ENCODE data around the gene ATP11A. TPM values are rescaled to one million over a fixed set of nuclear protein-coding genes. Genes with fewer than 3 reads are reported as not detected.

Gene ATP11A
- total RNA-seq, 1 experiment from 2014 or later = 232 TPM

GRCh38 chr13:112764864-112765561, 75.2 kb downstream of the ATP11A start:
- TF ChIP-seq CTCF (IDR thresholded peaks at IDR 0.05; ENCODE audit: insufficient read depth in 1 of 2, low read depth in 1 of 2, low read length in 1 of 2, severe bottlenecking in 1 of 2, unreplicated experiment in 1 of 2) = no peak
- no peaks in the 10 kb centered on the region for H3K27me3 ChIP-seq (replicated peaks; ENCODE audit: control insufficient read depth, insufficient read depth, low read length)
- Mint-ChIP-seq H3K36me3 (ENCODE audit: insufficient read depth, unreplicated experiment) (peaks cover 64% of the 10 kb centered on the region), H3K4me3 (ENCODE audit: unreplicated experiment) (no peak overlapping the region), H3K4me1 (ENCODE audit: low read depth, unreplicated experiment) (peaks cover 5% of the 10 kb centered on the region), H3K27ac (ENCODE audit: unreplicated experiment) (no peak overlapping the region), H3K27me3 (ENCODE audit: insufficient read depth, unreplicated experiment) (no peaks in the 10 kb centered on the region), H3K9me3 (ENCODE audit: unreplicated experiment) (no peaks in the 10 kb centered on the region)
- no peaks in the 10 kb centered on the region for H3K36me3 ChIP-seq (ENCODE audit: control insufficient read depth, insufficient read depth, low read length)
- no peaks in the 10 kb centered on the region for H3K9me3 ChIP-seq
- CTCF ChIA-PET = no interaction called here
- BruUV-seq (replicated peaks) = no TSS peak
- POLR2A ChIA-PET = no interaction called here
- intact Hi-C loops (cut with micrococcal nuclease; ENCODE audit: unreplicated experiment) = no loop called here
- DNase-seq = no peak
- H3K4me1 ChIP-seq = peaks cover 10% of the 10 kb centered on the region
- H3K4me3 ChIP-seq (ENCODE audit: low read depth, low read length) = no peak overlapping the region

GRCh38 chr13:112765731-112766130, 75.9 kb downstream of the ATP11A start:
- Mint-ChIP-seq H3K9me3 (ENCODE audit: unreplicated experiment) (no peaks in the 10 kb centered on the region), H3K4me3 (ENCODE audit: unreplicated experiment) (no peak overlapping the region), H3K27me3 (ENCODE audit: insufficient read depth, unreplicated experiment) (no peaks in the 10 kb centered on the region), H3K36me3 (ENCODE audit: insufficient read depth, unreplicated experiment) (peaks cover 69% of the 10 kb centered on the region), H3K27ac (ENCODE audit: unreplicated experiment) (no peak overlapping the region), H3K4me1 (ENCODE audit: low read depth, unreplicated experiment) (peaks cover 5% of the 10 kb centered on the region)
- POLR2A ChIA-PET = no interaction called here
- Histone ChIP-seq H3K36me3 (ENCODE audit: control insufficient read depth, insufficient read depth, low read length) (no peaks in the 10 kb centered on the region), H3K4me3 (ENCODE audit: low read depth, low read length) (no peak overlapping the region), H3K27me3 (replicated peaks; ENCODE audit: control insufficient read depth, insufficient read depth, low read length) (no peaks in the 10 kb centered on the region), H3K4me1 (peaks cover 3% of the 10 kb centered on the region), H3K9me3 (no peaks in the 10 kb centered on the region)
- CTCF ChIA-PET = no interaction called here
- intact Hi-C loops (cut with micrococcal nuclease; ENCODE audit: unreplicated experiment) = no loop called here
- TF ChIP-seq CTCF (IDR thresholded peaks at IDR 0.05; ENCODE audit: insufficient read depth in 1 of 2, low read depth in 1 of 2, low read length in 1 of 2, severe bottlenecking in 1 of 2, unreplicated experiment in 1 of 2) = no peak
- no TSS peak for BruUV-seq (replicated peaks)
- DNase-seq = no peak

GRCh38 chr13:112766336-112766735, 76.5 kb downstream of the ATP11A start:
- Mint-ChIP-seq H3K4me1 (ENCODE audit: low read depth, unreplicated experiment) (peaks cover 5% of the 10 kb centered on the region), H3K36me3 (ENCODE audit: insufficient read depth, unreplicated experiment) (peaks cover 75% of the 10 kb centered on the region), H3K27me3 (ENCODE audit: insufficient read depth, unreplicated experiment) (no peaks in the 10 kb centered on the region), H3K4me3 (ENCODE audit: unreplicated experiment) (no peak overlapping the region), H3K27ac (ENCODE audit: unreplicated experiment) (no peak overlapping the region), H3K9me3 (ENCODE audit: unreplicated experiment) (no peaks in the 10 kb centered on the region)
- H3K9me3 ChIP-seq = no peaks in the 10 kb centered on the region
- H3K27me3 ChIP-seq (replicated peaks; ENCODE audit: control insufficient read depth, insufficient read depth, low read length) = no peaks in the 10 kb centered on the region
- POLR2A ChIA-PET = no interaction called here
- intact Hi-C loops (cut with micrococcal nuclease; ENCODE audit: unreplicated experiment) = no loop called here
- H3K36me3 ChIP-seq (ENCODE audit: control insufficient read depth, insufficient read depth, low read length) = no peaks in the 10 kb centered on the region
- BruUV-seq (replicated peaks) = no TSS peak
- H3K4me1 ChIP-seq = no peaks in the 10 kb centered on the region; the same call in 1 of the 2 replicates
- DNase-seq = no peak
- CTCF ChIA-PET = no interaction called here
- TF ChIP-seq CTCF (IDR thresholded peaks at IDR 0.05; ENCODE audit: insufficient read depth in 1 of 2, low read depth in 1 of 2, low read length in 1 of 2, severe bottlenecking in 1 of 2, unreplicated experiment in 1 of 2) = no peak
- no peak overlapping the region for H3K4me3 ChIP-seq (ENCODE audit: low read depth, low read length)

Data from Caco-2 (cell line).